Skeletal muscle satellite cell (primary cell): ENCODE results near the gene NPTXR.

ENCODE experiments used
- H3K27me3 ChIP-seq: 2 replicates; pipeline ENCODE4 v1.7.0; 2013; ENCODE audit warnings: low read length; ENCODE audit not compliant: control insufficient read depth, insufficient read depth
- H3K36me3 ChIP-seq: 2 replicates; pipeline ENCODE4 v1.7.0; 2013; ENCODE audit warnings: mild to moderate bottlenecking, control low read depth, low read length; ENCODE audit not compliant: insufficient read depth
- H3K4me1 ChIP-seq: 2 replicates; pipeline ENCODE4 v1.7.0; 2013; ENCODE audit warnings: low read length; ENCODE audit not compliant: control insufficient read depth, insufficient read depth
- H3K4me2 ChIP-seq: 2 replicates; pipeline ENCODE4 v1.7.0; 2013; ENCODE audit warnings: mild to moderate bottlenecking, low read length
- H3K4me3 ChIP-seq: 2 replicates; pipeline ENCODE4 v1.7.0; 2013; ENCODE audit warnings: low read length
- H3K9ac ChIP-seq: 2 replicates; pipeline ENCODE4 v1.7.0; 2013; ENCODE audit warnings: mild to moderate bottlenecking, low read depth, low read length, moderate library complexity
- H3K9me3 ChIP-seq: replicated peaks from 2 replicates; pipeline ENCODE4 v1.7.0; 2013; ENCODE audit warnings: mild to moderate bottlenecking, control low read depth, low read length

Gene NPTXR

GRCh38 chr22:38874529-38875222, 30.8 kb upstream of the NPTXR start:
- Histone ChIP-seq H3K27me3 (peaks cover 43% of the 10 kb centered on the region), H3K9ac (no peak overlapping the region)

GRCh38 chr22:38873469-38874411, 29.9 kb upstream of the NPTXR start:
- H3K9me3 ChIP-seq: no peaks in the 10 kb centered on the region
- H3K4me3 ChIP-seq: no peak overlapping the region
- peak overlapping the region; percentile 99 for H3K4me2 ChIP-seq
- peaks cover 8% of the 10 kb centered on the region for H3K4me1 ChIP-seq
- peaks cover 7% of the 10 kb centered on the region for H3K36me3 ChIP-seq
- H3K9ac ChIP-seq: no peak overlapping the region
- H3K27me3 ChIP-seq: peaks cover 34% of the 10 kb centered on the region

More at GRCh38 chr22:38874529-38875222, 30.8 kb upstream of the NPTXR start:
- H3K9me3 ChIP-seq: no peaks in the 10 kb centered on the region
- H3K4me3 ChIP-seq: no peak overlapping the region
- H3K4me1 ChIP-seq: peaks cover 8% of the 10 kb centered on the region
- H3K36me3 ChIP-seq: peaks cover 4% of the 10 kb centered on the region
- no peak overlapping the region for H3K4me2 ChIP-seq

- Histone ChIP-seq H3K9ac (peak overlapping the region; percentile 84), H3K4me1 (peaks cover 8% of the 10 kb centered on the region), H3K27me3 (peaks cover 26% of the 10 kb centered on the region), H3K36me3 (peaks cover 15% of the 10 kb centered on the region), H3K4me3 (peak overlapping the region; percentile 94), H3K4me2 (peak overlapping the region; percentile 99), H3K9me3 (no peaks in the 10 kb centered on the region)
Measured at GRCh38 chr22:38872831-38873248, 29.0 kb upstream of the NPTXR start.

GRCh38 chr22:38872172-38872830, 28.5 kb upstream of the NPTXR start, which contains the start of gene CBX6:
CBX6 (minus strand) TSS chr22:38872216; CDS start chr22:38872190, 26 bp downstream.
- Histone ChIP-seq H3K9ac (peak within 1 kb of the TSS; percentile 84), H3K4me3 (peak within 1 kb of the TSS; percentile 94), H3K4me1 (peaks cover 8% of the 10 kb centered on the region), H3K4me2 (peak within 1 kb of the TSS; percentile 99), H3K36me3 (peaks cover 20% of the 10 kb centered on the region), H3K27me3 (peaks cover 26% of the 10 kb centered on the region), H3K9me3 (no peaks in the 10 kb centered on the region)

DNA sequence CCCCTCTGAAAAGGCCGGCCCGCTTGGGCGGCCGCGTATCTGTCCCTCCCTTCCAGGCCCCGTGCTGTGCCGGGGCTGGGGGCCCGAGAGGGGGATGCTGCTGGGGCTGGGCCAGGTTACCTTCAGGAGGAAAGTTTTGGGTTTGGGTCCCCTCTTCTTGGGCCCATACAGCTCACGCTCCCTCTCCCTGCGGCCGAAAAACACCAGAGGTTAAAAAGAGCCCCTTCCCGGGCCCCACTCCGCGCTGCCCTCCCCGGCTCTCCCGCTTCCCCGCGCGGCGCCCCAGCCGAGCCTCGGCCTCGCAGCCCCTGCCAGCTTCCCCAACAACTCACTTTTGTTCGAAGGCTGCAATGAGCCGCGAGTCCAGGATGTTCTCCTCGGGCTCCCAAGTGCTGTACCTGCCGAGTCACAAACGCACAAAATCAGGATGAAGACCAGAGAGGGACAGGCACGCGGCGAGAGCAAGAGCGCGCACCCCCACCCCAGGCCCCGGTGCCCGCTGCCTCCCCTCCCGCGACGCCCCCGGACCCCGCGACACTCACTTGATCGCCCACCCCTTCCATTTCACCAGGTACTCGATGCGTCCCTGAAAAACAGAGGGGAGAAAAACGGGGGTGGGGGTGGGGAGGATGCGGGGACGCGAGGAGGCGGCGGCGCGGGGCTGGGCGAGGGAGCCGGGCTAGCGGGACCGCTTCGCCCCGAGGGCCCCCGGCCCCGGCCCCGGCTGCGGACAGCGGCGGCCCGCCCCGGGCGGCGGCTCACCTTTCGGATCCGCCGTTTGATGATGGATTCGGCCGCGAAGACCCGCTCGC, 27.7 kb upstream of the NPTXR start:
- Histone ChIP-seq H3K4me2 (peak overlapping the region; percentile 99), H3K36me3 (peaks cover 25% of the 10 kb centered on the region), H3K9ac (peak overlapping the region; percentile 84), H3K27me3 (peaks cover 26% of the 10 kb centered on the region), H3K4me3 (peak overlapping the region; percentile 94), H3K9me3 (no peaks in the 10 kb centered on the region), H3K4me1 (peaks cover 8% of the 10 kb centered on the region)

GRCh38 chr22:38870791-38871359, 27.0 kb upstream of the NPTXR start:
- Histone ChIP-seq H3K4me1 (peaks cover 8% of the 10 kb centered on the region), H3K36me3 (peaks cover 28% of the 10 kb centered on the region), H3K9me3 (no peaks in the 10 kb centered on the region), H3K4me3 (peak overlapping the region; percentile 94), H3K9ac (peak overlapping the region; percentile 81), H3K27me3 (peaks cover 21% of the 10 kb centered on the region), H3K4me2 (peak overlapping the region; percentile 99)

- H3K4me2 ChIP-seq: peak overlapping the region; percentile 99
- no peaks in the 10 kb centered on the region for H3K9me3 ChIP-seq
- H3K36me3 ChIP-seq: peaks cover 28% of the 10 kb centered on the region
- H3K27me3 ChIP-seq: peaks cover 21% of the 10 kb centered on the region
- H3K4me1 ChIP-seq: peaks cover 8% of the 10 kb centered on the region
- H3K9ac ChIP-seq: peak overlapping the region; percentile 81
- H3K4me3 ChIP-seq: peak overlapping the region; percentile 94
Measured at GRCh38 chr22:38870312-38870741, 26.5 kb upstream of the NPTXR start.

DNA sequence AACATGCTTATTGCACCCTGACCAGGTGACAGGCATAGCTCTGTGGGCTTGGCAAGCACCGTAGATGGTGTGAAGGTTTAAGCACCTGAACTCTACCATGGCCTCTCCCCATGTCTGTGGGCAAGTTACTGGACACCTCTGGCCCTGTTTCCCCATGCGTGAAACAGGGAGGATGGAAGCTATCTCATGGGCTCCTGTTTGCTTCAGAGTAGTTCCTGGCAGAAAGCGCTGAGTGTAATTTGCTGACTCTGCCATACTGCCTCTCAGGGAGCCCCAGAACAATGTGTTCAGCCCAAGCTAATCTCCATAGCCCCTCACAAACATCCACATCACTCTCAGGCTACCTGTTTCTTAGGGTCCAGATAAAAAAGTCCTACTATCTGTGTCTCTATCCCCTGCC, 25.8 kb upstream of the NPTXR start:
- H3K36me3 ChIP-seq: peaks cover 28% of the 10 kb centered on the region
- peaks cover 12% of the 10 kb centered on the region for H3K4me1 ChIP-seq
- no peaks in the 10 kb centered on the region for H3K9me3 ChIP-seq
- no peak overlapping the region for H3K4me2 ChIP-seq
- peaks cover 15% of the 10 kb centered on the region for H3K27me3 ChIP-seq
- H3K4me3 ChIP-seq: no peak overlapping the region
- no peak overlapping the region for H3K9ac ChIP-seq

DNA sequence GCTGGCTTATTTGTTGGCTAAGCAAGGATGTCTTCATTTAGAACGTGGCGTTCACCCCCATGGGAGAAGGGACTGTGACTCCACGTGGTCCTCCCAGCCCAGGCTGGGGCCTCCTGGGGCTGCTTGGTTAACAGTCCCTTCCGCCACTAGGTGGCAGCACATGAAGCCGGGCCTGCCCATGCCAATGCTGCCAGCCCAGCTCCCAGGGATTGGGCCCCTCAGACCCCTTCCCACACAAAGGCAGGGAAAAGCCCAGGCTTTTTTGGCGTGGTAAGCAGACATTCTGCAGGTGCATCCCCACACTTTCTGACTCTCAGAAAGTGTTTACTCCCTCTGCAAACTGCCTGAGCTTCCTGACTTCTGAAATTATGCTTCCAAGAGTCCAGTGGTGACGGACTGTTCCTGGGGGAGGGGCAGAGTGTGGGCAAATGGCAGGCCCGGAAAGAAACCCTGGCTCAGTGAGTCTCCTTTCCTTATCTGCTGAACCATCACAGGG, 25.1 kb upstream of the NPTXR start:
- Histone ChIP-seq H3K9ac (no peak overlapping the region), H3K36me3 (peaks cover 28% of the 10 kb centered on the region), H3K27me3 (peaks cover 8% of the 10 kb centered on the region), H3K4me1 (peaks cover 17% of the 10 kb centered on the region), H3K4me3 (no peak overlapping the region), H3K4me2 (no peak overlapping the region), H3K9me3 (no peaks in the 10 kb centered on the region)

- Histone ChIP-seq H3K9ac (no peak overlapping the region), H3K4me1 (peaks cover 17% of the 10 kb centered on the region), H3K4me3 (no peak overlapping the region), H3K9me3 (no peaks in the 10 kb centered on the region), H3K4me2 (no peak overlapping the region), H3K27me3 (peaks cover 2% of the 10 kb centered on the region), H3K36me3 (peaks cover 28% of the 10 kb centered on the region)
Measured at GRCh38 chr22:38868286-38868721, 24.5 kb upstream of the NPTXR start.
